HG02943 (cell line): Measurements from ENCODE around the gene ENAM.
A peak's percentile ranks its signal among the peaks of the same experiment; 100 is the strongest.
"Not testable (repeated sequence)": the region's sequence is repeated elsewhere in the genome, so short reads cannot be mapped to it uniquely, and the experiment has no call there.

Experiments
- ATAC-seq: cut with Tn5 transposase; IDR thresholded peaks from one replicate; pipeline ENCODE4 v1.9.1; 2021; ENCODE audit warnings: mild to moderate bottlenecking, low read depth, moderate library complexity; ENCODE audit not compliant: unreplicated experiment

Gene ENAM

DNA sequence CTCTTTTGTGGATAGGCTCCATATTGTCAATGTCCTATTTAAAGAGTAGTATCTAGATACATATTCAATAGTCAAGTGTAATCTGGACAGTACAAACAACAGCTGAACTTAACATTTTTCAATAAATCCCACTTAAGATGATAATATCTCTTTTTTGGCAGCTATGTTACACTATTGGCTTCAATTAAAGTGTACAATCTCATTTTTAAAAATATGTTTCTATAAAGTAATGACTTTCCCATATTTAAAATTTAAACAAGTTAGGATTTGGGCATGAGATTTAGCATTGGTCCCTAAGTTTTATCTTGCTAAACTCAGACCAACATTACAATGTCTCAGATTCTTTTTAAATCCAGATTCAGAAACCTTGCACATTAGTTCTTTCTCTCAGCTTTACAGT lies 45.6 kb downstream of the ENAM start:
- no peak for ATAC-seq

DNA sequence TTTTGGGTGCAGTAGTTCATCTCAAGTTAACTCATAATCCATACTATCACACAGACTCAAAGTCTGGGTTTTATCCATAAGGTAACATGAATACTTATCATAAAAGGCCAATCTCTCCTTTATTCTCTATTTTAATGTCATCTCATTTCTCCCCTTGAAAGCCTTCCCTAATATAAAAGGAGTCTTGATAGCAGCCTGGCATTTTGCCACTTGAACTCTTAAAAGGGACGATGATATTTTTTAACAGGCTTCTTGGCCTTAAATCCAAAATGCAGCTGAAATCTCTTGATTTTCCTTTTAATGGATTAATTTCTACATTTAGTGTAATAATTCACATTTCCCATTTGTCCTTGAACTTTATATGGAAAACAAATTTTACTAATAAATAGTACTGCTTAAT lies 46.2 kb downstream of the ENAM start:
- ATAC-seq = no peak

DNA sequence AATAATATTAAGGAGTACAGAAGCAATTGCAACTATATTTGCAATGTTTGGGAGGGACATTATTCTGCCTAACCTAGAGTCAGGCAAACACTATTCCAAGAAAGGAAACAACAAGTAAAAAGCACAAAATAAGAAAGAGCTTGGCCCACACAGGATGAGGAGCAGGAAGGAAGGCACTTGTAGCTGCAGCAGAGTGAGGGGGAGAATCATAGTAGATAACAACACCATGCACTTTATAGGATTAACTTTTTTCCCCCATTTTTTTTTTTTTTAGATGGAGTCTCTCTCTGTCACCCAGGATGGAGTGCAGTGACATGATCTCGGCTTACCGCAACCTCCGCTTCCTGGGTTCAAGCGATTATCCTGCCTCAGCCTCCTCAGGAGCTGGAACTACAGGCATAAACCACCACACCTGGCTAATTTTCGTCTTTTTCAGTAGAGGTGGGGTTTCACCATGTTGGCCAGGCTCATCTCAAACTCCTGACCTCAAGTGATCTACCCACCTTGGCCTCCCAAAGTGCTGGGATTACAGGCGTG lies 48.1 kb downstream of the ENAM start:
- ATAC-seq = no peak

DNA sequence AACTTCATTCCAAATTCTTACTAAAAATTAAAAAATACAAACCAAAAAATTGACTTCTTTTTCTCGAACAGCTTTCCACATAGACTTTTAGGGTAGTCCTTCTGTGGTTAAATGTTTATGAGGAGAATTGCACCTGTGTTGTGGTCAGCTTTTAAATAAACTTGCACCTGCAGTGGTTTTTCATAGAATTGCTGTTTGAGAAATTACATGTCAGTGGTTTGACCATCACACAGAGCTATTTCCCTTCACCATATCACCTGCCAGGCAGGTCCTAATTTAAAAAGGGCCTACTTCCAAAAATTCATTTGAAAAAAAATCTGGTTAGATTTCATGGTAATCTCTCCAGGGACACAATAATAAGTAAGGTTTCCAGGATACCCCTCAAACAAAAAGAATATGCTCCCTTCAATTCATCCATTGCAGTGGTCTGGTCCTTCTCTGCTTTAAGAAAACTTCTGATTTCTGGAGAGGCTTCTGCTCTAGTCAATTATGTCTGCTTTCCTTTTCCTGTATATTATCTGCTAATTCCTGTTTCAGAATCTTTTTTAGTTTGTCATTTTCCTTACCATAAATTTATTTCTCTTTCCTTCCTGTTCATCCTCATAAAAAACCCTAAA lies 49.9 kb downstream of the ENAM start:
- peak; percentile 78 for ATAC-seq

DNA sequence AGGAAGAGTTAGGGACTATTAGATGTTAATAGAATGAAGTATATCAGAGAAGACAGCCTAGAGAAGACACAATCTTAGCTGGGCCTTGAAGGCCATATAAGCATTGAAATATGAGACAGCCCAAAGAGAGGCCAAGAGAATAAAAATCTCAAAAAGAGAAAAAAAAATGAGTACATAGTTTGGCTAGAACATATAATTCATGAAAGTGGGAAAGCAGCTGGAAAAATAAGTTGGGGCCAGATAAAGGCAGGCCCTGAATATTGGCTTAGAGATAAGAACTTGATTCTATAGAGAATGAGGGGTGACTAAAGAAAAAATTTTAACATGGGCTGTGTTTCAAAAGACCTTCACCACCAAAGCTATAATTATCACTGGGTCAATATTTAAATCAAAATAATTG lies 52.4 kb downstream of the ENAM start:
- no peak for ATAC-seq

DNA sequence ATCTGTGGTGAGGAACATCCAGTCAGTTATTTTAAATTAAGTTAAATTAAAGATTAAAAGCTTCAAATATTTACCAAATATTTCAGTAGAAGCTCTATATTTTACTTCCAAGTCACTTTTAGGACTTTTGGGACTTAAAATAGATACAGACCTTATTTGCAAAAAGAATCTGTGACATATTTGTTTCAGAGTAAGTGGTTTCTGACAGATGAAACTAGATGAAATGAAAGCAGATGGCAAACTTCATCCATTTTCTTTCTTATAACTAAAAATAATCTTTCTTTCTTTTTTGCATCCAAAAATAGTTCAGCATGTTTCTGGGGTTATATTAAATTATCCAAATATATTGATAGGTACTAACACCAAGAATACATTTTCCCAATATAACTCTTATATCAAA lies 53.2 kb downstream of the ENAM start:
- ATAC-seq = no peak

DNA sequence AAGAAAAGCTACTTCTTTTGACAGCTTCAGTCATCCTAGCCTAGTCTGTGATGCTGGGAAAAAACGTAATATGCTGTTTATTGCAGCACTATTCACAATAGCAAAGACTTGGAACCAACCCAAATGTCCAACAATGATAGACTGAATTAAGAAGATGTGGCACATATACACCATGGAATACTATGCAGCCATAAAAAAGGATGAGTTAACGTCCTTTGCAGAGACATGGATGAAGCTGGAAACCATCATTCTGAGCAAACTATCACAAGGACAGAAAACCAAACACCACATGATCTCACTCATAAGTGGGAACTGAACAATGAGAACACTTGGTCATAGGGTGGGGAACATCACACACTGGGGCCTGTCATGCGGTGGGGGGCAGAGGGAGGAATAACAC lies 53.6 kb downstream of the ENAM start:
- not testable (repeated sequence) for ATAC-seq

DNA sequence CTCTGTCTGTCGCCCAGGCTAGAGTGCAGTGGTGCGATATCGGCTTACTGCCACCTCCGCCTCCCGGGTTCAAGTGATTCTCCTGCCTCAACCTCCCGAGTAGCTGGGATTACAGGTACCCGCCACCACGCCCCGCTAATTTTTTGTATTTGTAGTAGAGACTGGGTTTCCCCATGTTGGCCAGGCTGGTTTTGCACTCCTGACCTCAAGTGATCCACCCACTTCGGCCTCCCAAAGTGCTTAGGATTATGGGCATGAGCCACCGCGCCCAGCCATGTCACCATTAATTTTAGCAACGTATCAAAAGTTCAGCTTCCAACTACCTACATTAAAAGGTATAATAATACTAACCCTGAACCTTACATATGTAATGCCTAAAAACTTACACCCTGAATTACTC lies 58.8 kb downstream of the ENAM start:
- ATAC-seq = no peak

DNA sequence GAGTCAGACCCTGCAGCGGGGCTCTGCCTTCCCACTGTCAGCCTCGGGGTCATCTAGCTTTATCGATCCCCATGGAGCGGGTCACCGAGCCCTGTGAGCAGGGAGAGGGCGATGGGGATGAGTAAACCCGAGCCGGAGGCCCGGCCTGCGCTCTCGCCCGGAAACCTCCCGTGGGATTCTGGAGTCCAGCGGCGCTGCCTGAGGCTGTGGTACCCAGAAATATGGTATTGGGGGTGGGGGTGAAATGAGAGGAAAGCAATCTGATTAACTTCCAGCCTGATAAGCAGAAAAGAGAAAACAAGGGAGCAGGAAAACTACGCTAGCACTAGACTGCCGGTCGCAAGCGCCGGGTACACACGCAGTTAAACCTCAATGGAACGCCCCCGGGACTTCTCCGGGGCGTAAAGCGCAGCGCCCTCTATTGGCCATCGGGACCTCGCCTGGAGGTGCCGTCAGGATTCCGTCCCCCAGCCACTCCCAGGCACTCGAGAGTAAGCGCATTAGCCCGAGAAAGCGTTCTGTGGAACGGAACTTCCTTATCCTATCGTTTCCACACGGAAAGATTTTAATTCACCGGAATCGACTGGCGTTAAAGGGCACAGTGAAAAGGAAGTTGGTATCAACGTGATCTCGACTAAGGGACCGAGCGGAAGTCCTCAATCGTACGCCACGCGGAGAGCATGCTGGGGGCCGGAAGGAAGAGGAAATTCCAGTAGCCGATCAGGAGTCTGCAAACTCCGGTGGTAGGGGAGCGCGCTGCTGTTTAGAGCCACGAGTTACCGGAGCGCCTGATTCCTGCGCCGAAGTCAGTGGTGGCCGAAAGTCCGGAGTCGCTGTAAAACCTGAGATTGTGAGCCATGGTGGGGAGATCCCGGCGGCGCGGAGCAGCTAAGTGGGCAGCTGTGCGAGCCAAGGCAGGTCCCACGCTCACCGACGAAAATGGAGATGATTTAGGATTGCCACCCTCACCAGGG lies 59.6 kb downstream of the ENAM start, which contains the start of gene UTP3:
Gene UTP3, plus strand, starts transcription at position 712 of the 974 bp plus-strand sequence. Its CDS starts 146 bp downstream, at position 858.
- ATAC-seq = peak; percentile 96

DNA sequence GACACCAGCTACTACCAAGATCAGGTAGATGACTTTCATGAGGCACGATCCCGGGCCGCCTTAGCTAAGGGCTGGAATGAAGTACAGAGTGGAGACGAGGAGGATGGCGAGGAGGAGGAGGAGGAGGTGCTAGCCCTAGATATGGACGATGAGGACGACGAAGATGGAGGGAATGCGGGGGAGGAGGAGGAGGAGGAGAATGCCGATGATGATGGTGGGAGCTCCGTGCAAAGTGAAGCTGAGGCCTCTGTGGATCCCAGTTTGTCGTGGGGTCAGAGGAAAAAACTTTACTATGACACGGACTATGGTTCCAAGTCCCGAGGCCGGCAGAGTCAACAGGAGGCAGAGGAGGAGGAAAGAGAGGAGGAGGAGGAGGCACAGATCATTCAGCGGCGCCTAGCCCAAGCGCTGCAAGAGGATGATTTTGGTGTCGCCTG lies 60.3 kb downstream of the ENAM start:
- ATAC-seq = peak; percentile 7

DNA sequence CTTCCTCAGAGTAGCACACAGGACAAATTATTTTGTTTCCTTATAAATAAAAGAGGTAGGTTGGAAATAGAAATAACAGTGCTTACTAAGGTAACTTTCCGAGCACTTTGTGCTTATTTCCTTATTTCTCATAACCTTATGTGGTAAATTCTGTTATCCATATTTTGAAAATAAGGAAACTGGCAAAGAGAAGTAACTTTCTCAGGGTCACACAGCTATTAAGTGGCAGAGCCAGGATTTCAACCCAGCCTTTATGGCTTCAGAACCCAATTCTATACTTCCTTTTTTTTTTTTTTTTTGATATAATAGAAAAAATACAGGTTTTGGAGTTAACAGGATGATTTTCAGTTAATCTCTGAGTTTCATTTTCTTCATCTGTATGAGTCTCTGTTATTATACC lies 63.1 kb downstream of the ENAM start:
- ATAC-seq = no peak

DNA sequence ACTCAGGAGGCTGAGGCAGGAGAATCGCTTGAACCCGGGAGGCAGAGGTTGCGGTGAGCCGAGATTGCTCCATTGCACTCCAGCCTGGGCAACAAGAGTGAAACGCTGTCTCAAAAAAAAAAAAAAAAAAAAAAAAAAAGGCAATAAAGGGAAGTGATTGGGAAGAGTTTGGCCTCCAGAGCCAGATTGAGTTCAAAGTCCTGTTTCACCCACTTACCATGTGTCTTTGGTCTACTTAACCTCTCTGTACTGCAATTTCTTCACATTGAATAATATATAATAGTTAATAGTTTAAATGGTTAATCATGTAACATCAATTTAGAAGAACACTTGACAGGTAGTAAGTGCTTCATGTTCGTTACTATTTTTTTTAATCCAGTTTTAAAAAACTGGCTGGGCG lies 66.1 kb downstream of the ENAM start:
- ATAC-seq = not testable (repeated sequence)
